ENCODE measurements around the gene SNUPN. TPM values are rescaled to one million over a fixed set of nuclear protein-coding genes. Genes with fewer than 3 reads are reported as not detected.

The SNUPN gene
- total and polyA plus RNA-seq, 2 donors (not counting 1 experiment from before 2014, with no cell fraction given) = 10.5 to 23.5 TPM

- Mint-ChIP-seq H3K4me1 (no peaks in the 10 kb centered on the region), H3K4me3 (no peak overlapping the region), H3K27ac (no peak overlapping the region), H3K9me3 (ENCODE audit: insufficient read depth) (no peaks in the 10 kb centered on the region), H3K27me3 (peaks cover 2% of the 10 kb centered on the region)
- Histone ChIP-seq H2AFZ (ENCODE audit: insufficient read depth, low read depth, low read length, poor library complexity, severe bottlenecking) (no peak overlapping the region), H3K27ac (ENCODE audit: low read length in 2 of 2) (no peak overlapping the region), H3K4me1 (ENCODE audit: control insufficient read depth in 2 of 2, insufficient read depth in 2 of 2, low read length in 2 of 2) (no peaks in the 10 kb centered on the region), H3K36me3 (replicated peaks in 1 of 2; ENCODE audit: control extremely low read depth in 1 of 2, control insufficient read depth in 1 of 2, extremely low read depth in 1 of 2, insufficient read depth in 2 of 2, low read length in 1 of 2) (no peaks in the 10 kb centered on the region), H4K20me1 (ENCODE audit: control insufficient read depth, insufficient read depth, low read length, poor library complexity, severe bottlenecking) (no peaks in the 10 kb centered on the region), H3K79me2 (ENCODE audit: control insufficient read depth, insufficient read depth, low read length) (no peaks in the 10 kb centered on the region), H3K9ac (ENCODE audit: low read length) (no peak overlapping the region), H3K4me2 (replicated peaks; ENCODE audit: low read depth, low read length, poor library complexity, severe bottlenecking) (no peak overlapping the region), H3K9me3 (ENCODE audit: control extremely low read depth in 1 of 3, control insufficient read depth in 2 of 3, insufficient read depth in 1 of 3, low read length in 2 of 3) (no peaks in the 10 kb centered on the region), H3K27me3 (replicated peaks in 1 of 4; ENCODE audit: control extremely low read depth in 1 of 4, control insufficient read depth in 3 of 4, insufficient read depth in 4 of 4, low read length in 3 of 4) (no peaks in the 10 kb centered on the region), H3K4me3 (ENCODE audit: control extremely low read depth in 1 of 5, extremely low read depth in 1 of 5, insufficient read depth in 1 of 5, low read depth in 2 of 5, low read length in 4 of 5) (no peak overlapping the region)
- ChIA-PET CTCF (no interaction called here), POLR2A (no interaction called here)
- no peak for TF ChIP-seq EZH2 (IDR thresholded peaks at IDR 0.05; ENCODE audit: borderline replicate concordance, insufficient read depth, low read depth, low read length, poor library complexity, severe bottlenecking)
- TF ChIP-seq, protein P1, sequence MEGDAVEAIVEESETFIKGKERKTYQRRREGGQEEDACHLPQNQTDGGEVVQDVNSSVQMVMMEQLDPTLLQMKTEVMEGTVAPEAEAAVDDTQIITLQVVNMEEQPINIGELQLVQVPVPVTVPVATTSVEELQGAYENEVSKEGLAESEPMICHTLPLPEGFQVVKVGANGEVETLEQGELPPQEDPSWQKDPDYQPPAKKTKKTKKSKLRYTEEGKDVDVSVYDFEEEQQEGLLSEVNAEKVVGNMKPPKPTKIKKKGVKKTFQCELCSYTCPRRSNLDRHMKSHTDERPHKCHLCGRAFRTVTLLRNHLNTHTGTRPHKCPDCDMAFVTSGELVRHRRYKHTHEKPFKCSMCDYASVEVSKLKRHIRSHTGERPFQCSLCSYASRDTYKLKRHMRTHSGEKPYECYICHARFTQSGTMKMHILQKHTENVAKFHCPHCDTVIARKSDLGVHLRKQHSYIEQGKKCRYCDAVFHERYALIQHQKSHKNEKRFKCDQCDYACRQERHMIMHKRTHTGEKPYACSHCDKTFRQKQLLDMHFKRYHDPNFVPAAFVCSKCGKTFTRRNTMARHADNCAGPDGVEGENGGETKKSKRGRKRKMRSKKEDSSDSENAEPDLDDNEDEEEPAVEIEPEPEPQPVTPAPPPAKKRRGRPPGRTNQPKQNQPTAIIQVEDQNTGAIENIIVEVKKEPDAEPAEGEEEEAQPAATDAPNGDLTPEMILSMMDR (IDR thresholded peaks at IDR 0.05) = no peak
- WGBS (ENCODE audit: insufficient coverage) = 91% methylated on average over 11 of the region's 11 CpGs
- intact Hi-C loops (cut with micrococcal nuclease) = no loop called here
- ATAC-seq (ENCODE audit: low read depth) (no peak), DNase-seq (no peak)
These were observed 38.5 kb upstream of the SNUPN start for GRCh38 chr15:75663931-75664421.

DNA sequence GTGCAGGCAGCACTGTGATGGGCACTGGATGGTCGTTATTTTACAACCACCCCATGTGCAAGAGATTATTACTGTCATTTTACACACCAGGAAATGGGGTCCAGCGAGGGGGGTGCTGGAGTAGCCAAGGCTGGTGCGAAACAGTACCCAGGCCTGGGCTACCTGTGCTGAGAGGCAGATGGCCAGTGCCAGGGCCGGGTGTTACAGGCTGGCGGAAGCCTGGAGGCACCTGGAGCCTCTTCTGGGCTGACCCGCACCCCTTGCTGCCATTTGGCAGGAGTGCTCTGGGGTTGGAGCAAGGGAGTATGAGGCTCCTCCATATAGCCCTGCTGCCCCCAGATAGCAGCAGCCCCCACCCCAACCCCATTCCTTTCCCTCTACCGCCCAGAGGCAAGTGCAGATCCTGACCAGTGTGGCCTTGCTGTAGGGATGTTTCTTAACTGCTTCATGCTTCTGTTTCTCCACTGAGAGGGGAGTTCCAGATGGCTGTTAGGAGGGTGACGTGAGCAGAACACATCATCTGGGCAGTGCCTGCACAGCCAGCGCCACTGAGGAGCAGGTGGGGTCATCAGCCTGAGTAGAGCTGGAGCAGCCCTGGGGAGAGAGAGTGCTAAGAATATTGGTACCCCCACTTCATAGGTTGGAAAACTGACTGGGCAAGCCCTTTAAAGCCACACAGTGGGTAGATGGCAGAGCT lies 37.4 kb upstream of the SNUPN start:
- H3K27ac Mint-ChIP-seq = no peak overlapping the region
- Histone ChIP-seq H3K4me2 (replicated peaks; ENCODE audit: low read depth, low read length, poor library complexity, severe bottlenecking) (no peak overlapping the region), H3K4me3 (ENCODE audit: control extremely low read depth in 1 of 5, extremely low read depth in 1 of 5, insufficient read depth in 1 of 5, low read depth in 2 of 5, low read length in 4 of 5) (no peak overlapping the region), H3K27me3 (replicated peaks in 1 of 4; ENCODE audit: control extremely low read depth in 1 of 4, control insufficient read depth in 3 of 4, insufficient read depth in 4 of 4, low read length in 3 of 4) (no peaks in the 10 kb centered on the region), H3K9ac (ENCODE audit: low read length) (no peak overlapping the region), H3K9me3 (ENCODE audit: control extremely low read depth in 1 of 3, control insufficient read depth in 2 of 3, insufficient read depth in 1 of 3, low read length in 2 of 3) (no peaks in the 10 kb centered on the region), H3K36me3 (replicated peaks in 1 of 2; ENCODE audit: control extremely low read depth in 1 of 2, control insufficient read depth in 1 of 2, extremely low read depth in 1 of 2, insufficient read depth in 2 of 2, low read length in 1 of 2) (no peaks in the 10 kb centered on the region), H4K20me1 (ENCODE audit: control insufficient read depth, insufficient read depth, low read length, poor library complexity, severe bottlenecking) (no peaks in the 10 kb centered on the region), H3K4me1 (ENCODE audit: control insufficient read depth in 2 of 2, insufficient read depth in 2 of 2, low read length in 2 of 2) (no peaks in the 10 kb centered on the region), H2AFZ (ENCODE audit: insufficient read depth, low read depth, low read length, poor library complexity, severe bottlenecking) (no peak overlapping the region), H3K79me2 (ENCODE audit: control insufficient read depth, insufficient read depth, low read length) (no peaks in the 10 kb centered on the region), H3K27ac (ENCODE audit: low read length in 2 of 2) (no peak overlapping the region)
- no peaks in the 10 kb centered on the region for H3K4me1 Mint-ChIP-seq
- 96% methylated on average over 6 of the region's 9 CpGs for WGBS (ENCODE audit: insufficient coverage)
- POLR2A ChIA-PET = no interaction called here
- ATAC-seq (ENCODE audit: low read depth) (no peak), DNase-seq (no peak)
- intact Hi-C loops (cut with micrococcal nuclease) = no loop called here
- H3K4me3 Mint-ChIP-seq = no peak overlapping the region
- peaks cover 5% of the 10 kb centered on the region for H3K27me3 Mint-ChIP-seq
- H3K9me3 Mint-ChIP-seq (ENCODE audit: insufficient read depth) = no peaks in the 10 kb centered on the region
- CTCF ChIA-PET = no interaction called here
- TF ChIP-seq, protein P1 (IDR thresholded peaks at IDR 0.05) = no peak
